WTC11 (cell line): ENCODE results near the gene XPOT. TPM values are rescaled to one million over a fixed set of nuclear protein-coding genes. Genes with fewer than 3 reads are reported as not detected.

ENCODE experiments used
- ATAC-seq: fragments of 200-7000 bp; cut with Tn5 transposase; 2 replicates; pipeline ENCODE4 v1.10.0; 2021; ENCODE audit warnings: mild to moderate bottlenecking, moderate library complexity
- CTCF ChIA-PET: fragments of 300-600 bp; sonication (Branson Sonifier 250); formaldehyde crosslinking; loops from one replicate; lab custom pipeline; 2021; ENCODE audit warnings: antibody characterized with exemption; lab: Charles Lee
- POLR2A ChIA-PET: fragments of 350-600 bp; sonication (Branson Sonifier 250); formaldehyde crosslinking; loops from one replicate; lab custom pipeline; 2021; ENCODE audit warnings: antibody characterized with exemption; lab: Charles Lee
- DNase-seq: peaks from one replicate; pipeline ENCODE4 v3.0.0; 2021; ENCODE audit warnings: low spot score
- H3K27ac Mint-ChIP-seq: 2 replicates; pipeline ENCODE4 v1.8.0; 2021; ENCODE audit warnings: mixed read lengths
- H3K27me3 Mint-ChIP-seq: 2 replicates; pipeline ENCODE4 v1.8.0; 2021; ENCODE audit warnings: low read depth, mild to moderate bottlenecking, moderate library complexity, mixed read lengths
- H3K36me3 Mint-ChIP-seq: 2 replicates; pipeline ENCODE4 v1.8.0; 2021; ENCODE audit warnings: mixed read lengths
- H3K4me1 Mint-ChIP-seq: 2 replicates; pipeline ENCODE4 v1.8.0; 2022; ENCODE audit warnings: mixed read lengths
- H3K4me3 Mint-ChIP-seq: 2 replicates; pipeline ENCODE4 v1.8.0; 2021; ENCODE audit warnings: mild to moderate bottlenecking, moderate library complexity, mixed read lengths
- H3K9me3 Mint-ChIP-seq: 2 replicates; pipeline ENCODE4 v1.8.0; 2021; ENCODE audit warnings: mixed read lengths
- ARID4B ChIP-seq: sonication (generic); formaldehyde crosslinking; IDR thresholded peaks from 2 replicates; pipeline ENCODE4 v1.8.0; 2023; ENCODE audit warnings: missing genetic modification reagents, mild to moderate bottlenecking, borderline replicate concordance
- ATF2 ChIP-seq: sonication (generic); formaldehyde crosslinking; IDR thresholded peaks from 2 replicates; pipeline ENCODE4 v1.8.1; 2022; ENCODE audit warnings: low read depth, missing genetic modification reagents, borderline replicate concordance
- ATF3 ChIP-seq: sonication (generic); formaldehyde crosslinking; conservative IDR thresholded peaks from 2 replicates; pipeline ENCODE4 v1.8.1; 2022; ENCODE audit warnings: mild to moderate bottlenecking, missing genetic modification reagents
- ESRRA ChIP-seq: sonication (generic); formaldehyde crosslinking; IDR thresholded peaks from 2 replicates; pipeline ENCODE4 v1.8.1; 2022; ENCODE audit warnings: mild to moderate bottlenecking, missing genetic modification reagents, borderline replicate concordance
- GABPB1 ChIP-seq: sonication (generic); formaldehyde crosslinking; IDR thresholded peaks from 2 replicates; pipeline ENCODE4 v1.8.1; 2023; ENCODE audit warnings: mild to moderate bottlenecking, missing genetic modification reagents
- HMGXB4 ChIP-seq: sonication (generic); formaldehyde crosslinking; IDR thresholded peaks from 2 replicates; pipeline ENCODE4 v1.8.1; 2023; ENCODE audit warnings: mild to moderate bottlenecking, moderate library complexity, missing genetic modification reagents
- JUN ChIP-seq: sonication (generic); formaldehyde crosslinking; IDR thresholded peaks from 2 replicates; pipeline ENCODE4 v1.8.0; 2023; ENCODE audit warnings: mild to moderate bottlenecking, missing genetic modification reagents
- MLX ChIP-seq: sonication (generic); formaldehyde crosslinking; IDR thresholded peaks from 2 replicates; pipeline ENCODE4 v1.8.1; 2023; ENCODE audit warnings: mild to moderate bottlenecking, missing genetic modification reagents, moderate library complexity
- MYBL2 ChIP-seq: sonication (generic); formaldehyde crosslinking; IDR thresholded peaks from 2 replicates; pipeline ENCODE4 v1.8.1; 2023; ENCODE audit warnings: mild to moderate bottlenecking, moderate library complexity, missing genetic modification reagents
- NFE2L1 ChIP-seq: sonication (generic); formaldehyde crosslinking; IDR thresholded peaks from 2 replicates; pipeline ENCODE4 v1.8.1; 2023; ENCODE audit warnings: missing genetic modification reagents
- NR3C1 ChIP-seq: sonication (generic); formaldehyde crosslinking; conservative IDR thresholded peaks from 2 replicates; pipeline ENCODE4 v1.8.1; 2023; ENCODE audit warnings: low read depth, mild to moderate bottlenecking, missing genetic modification reagents
- TEAD1 ChIP-seq: sonication (generic); formaldehyde crosslinking; IDR thresholded peaks from 2 replicates; pipeline ENCODE4 v1.8.0; 2022; ENCODE audit warnings: mild to moderate bottlenecking, missing genetic modification reagents
- TP53 ChIP-seq: sonication (generic); formaldehyde crosslinking; IDR thresholded peaks from 2 replicates; pipeline ENCODE4 v1.8.1; 2023; ENCODE audit warnings: mild to moderate bottlenecking, missing genetic modification reagents
- ZNF138 ChIP-seq: sonication (generic); formaldehyde crosslinking; conservative IDR thresholded peaks from 2 replicates; pipeline ENCODE4 v1.8.1; 2022; ENCODE audit warnings: mild to moderate bottlenecking, moderate library complexity, missing genetic modification reagents
- ZNF416 ChIP-seq: fragments of 250-450 bp; sonication (Bioruptor Pico); IDR thresholded peaks from 2 replicates; pipeline ENCODE4 v1.9.0; 2021; ENCODE audit warnings: mild to moderate bottlenecking, inconsistent platforms
- ZSCAN18 ChIP-seq: fragments of 250-450 bp; sonication (Bioruptor Pico); IDR thresholded peaks from 2 replicates; pipeline ENCODE4 v2.1.2; 2022; ENCODE audit warnings: mild to moderate bottlenecking, moderate library complexity
- total RNA-seq: library from RNA; stranded (reverse); gene quantifications from 3 replicates; pipeline ENCODE4 v1.2.3, GENCODE V29; 2021

XPOT gene
- total RNA-seq, 1 experiment from 2014 or later = 134 TPM

- TF ChIP-seq ATF3 (CRISPR knock-in tag) (no peak), TP53 (CRISPR knock-in tag) (no peak), JUN (no peak), TEAD1 (CRISPR knock-in tag) (no peak), NR3C1 (CRISPR knock-in tag) (no peak), MYBL2 (CRISPR knock-in tag) (no peak), NFE2L1 (CRISPR knock-in tag) (no peak)
Measured at GRCh38 chr12:64473176-64473575, 69.0 kb downstream of the XPOT start (continued).

GRCh38 chr12:64475518-64475917, 71.3 kb downstream of the XPOT start:
- Mint-ChIP-seq H3K27ac (no peak overlapping the region), H3K27me3 (no peaks in the 10 kb centered on the region), H3K4me1 (no peaks in the 10 kb centered on the region), H3K4me3 (no peak overlapping the region), H3K9me3 (peaks cover 25% of the 10 kb centered on the region), H3K36me3 (peaks cover 54% of the 10 kb centered on the region)
- ChIA-PET POLR2A (no interaction called here), CTCF (no interaction called here)
- no peak for ATAC-seq
- no peak for DNase-seq
- TF ChIP-seq ESRRA (CRISPR knock-in tag) = no peak
- no peak for TF ChIP-seq ATF2
- TF ChIP-seq GABPB1 = no peak
- TF ChIP-seq MLX (CRISPR knock-in tag) = no peak
- TF ChIP-seq ATF3 (CRISPR knock-in tag) = no peak
- no peak for TF ChIP-seq ZSCAN18 (CRISPR knock-in tag)
- no peak for TF ChIP-seq ZNF138 (CRISPR knock-in tag)
- no peak for TF ChIP-seq ARID4B (CRISPR knock-in tag)
- TF ChIP-seq HMGXB4 = no peak
- TF ChIP-seq ZNF416 = no peak
